HCT116 (cell line): ENCODE measurements around the gene TXNDC11. TPM values are rescaled to one million over a fixed set of nuclear protein-coding genes. Genes with fewer than 3 reads are reported as not detected.

Experiments used
- ATAC-seq: fragments of 200-7000 bp; cut with Tn5 transposase; 2 replicates; pipeline ENCODE4 v1.9.1; 2020; ENCODE audit warnings: mild to moderate bottlenecking, moderate library complexity
- BruUV-seq: library from RNA; stranded (reverse); fragments of 400-500 nt; replicated peaks from 2 replicates; lab custom pipeline; 2021; lab: Mats Ljungman, UMichigan
- CTCF ChIA-PET: fragments of 300-600 bp; sonication (Branson Sonifier 250); formaldehyde crosslinking; loops from one replicate; lab custom pipeline; 2021; ENCODE audit warnings: antibody characterized with exemption; lab: Charles Lee
- POLR2A ChIA-PET: fragments of 300-600, 350-600 bp; sonication (Branson Sonifier 250); formaldehyde crosslinking; loops from one replicate; lab custom pipeline; 2021; ENCODE audit warnings: antibody characterized with exemption; lab: Charles Lee
- RAD21 ChIA-PET, 2 experiments: fragments of 300-600 bp; sonication (Branson Sonifier 250); formaldehyde crosslinking; loops; one replicate each; lab custom pipeline; 2023; ENCODE audit warnings: low total read pairs in 2 of 2; ENCODE audit not compliant: uncharacterized antibody in 2 of 2, unreplicated experiment in 2 of 2, low non-redundant PET in 1 of 2; lab: Charles Lee
- DNase-seq: peaks from one replicate; pipeline ENCODE4 v3.0.0-alpha.2; 2010; ENCODE audit warnings: low read depth, low spot score
- H2AFZ ChIP-seq: fragments of 200-600 bp; shearing (Covaris generic), sonication (generic); 2 replicates; pipeline ENCODE4 v1.6.1; 2017; ENCODE audit warnings: low read depth, mixed run types, mixed read lengths, antibody characterized with exemption, low read length; ENCODE audit not compliant: poor library complexity, severe bottlenecking
- H3K27ac ChIP-seq: 2 replicates; pipeline ENCODE4 v1.5.1; 2012; ENCODE audit warnings: low read depth, low read length
- H3K27me3 ChIP-seq: fragments of 200-600 bp; sonication (generic); 2 replicates; pipeline ENCODE4 v1.6.1; 2016; ENCODE audit warnings: mixed run types, low read length, mixed read lengths; ENCODE audit not compliant: insufficient read depth
- H3K36me3 ChIP-seq, 2 experiments: fragments of 200-500 bp in 1 of 2; fragments of 200-600 bp in 1 of 2; sonication (Bioruptor generic) in 1 of 2; sonication (generic) in 1 of 2; 2 replicates each; pipeline versions ENCODE4 v1.5.1 to v1.6.1; 2014 to 2016; ENCODE audit warnings: low read length in 2 of 2, inconsistent platforms in 1 of 2, mixed read lengths in 1 of 2, mixed run types in 1 of 2; ENCODE audit not compliant: insufficient read depth in 2 of 2, control insufficient read depth in 1 of 2
- H3K4me1 ChIP-seq, 2 experiments: fragments of 200-600 bp in 1 of 2; sonication (generic) in 1 of 2; 2 replicates each; pipeline versions ENCODE4 v1.5.1 to v1.6.1; 2012 to 2017; ENCODE audit warnings: low read length in 2 of 2, inconsistent platforms in 1 of 2, mild to moderate bottlenecking in 1 of 2, mixed read lengths in 1 of 2, mixed run types in 1 of 2, moderate library complexity in 1 of 2; ENCODE audit not compliant: insufficient read depth in 2 of 2, control insufficient read depth in 1 of 2
- H3K4me2 ChIP-seq: fragments of 200-600 bp; sonication (generic); 2 replicates; pipeline ENCODE4 v1.6.1; 2017; ENCODE audit warnings: mixed run types, low read length, mixed read lengths
- H3K4me3 ChIP-seq, 2 experiments: fragments of 200-600 bp in 1 of 2; sonication (generic) in 1 of 2; replicated peaks in 1 of 2; 2 replicates each; pipeline ENCODE4 v1.5.1; 2011 to 2016; ENCODE audit warnings: low read length in 2 of 2, control low read depth in 1 of 2, low read depth in 1 of 2, mild to moderate bottlenecking in 1 of 2, mixed read lengths in 1 of 2, mixed run types in 1 of 2
- H3K79me2 ChIP-seq: fragments of 200-600 bp; sonication (generic); 2 replicates; pipeline ENCODE4 v1.6.1; 2017; ENCODE audit warnings: mild to moderate bottlenecking, mixed run types, low read length, moderate library complexity, mixed read lengths; ENCODE audit not compliant: insufficient read depth
- H3K9ac ChIP-seq: fragments of 200-600 bp; sonication (generic); 2 replicates; pipeline ENCODE4 v1.6.1; 2016; ENCODE audit warnings: low read length, mixed read lengths
- H3K9me2 ChIP-seq: fragments of 200-600 bp; sonication (generic), shearing (Covaris generic); 2 replicates; pipeline ENCODE4 v1.6.1; 2017; ENCODE audit warnings: mixed run types, mild to moderate bottlenecking, moderate library complexity; ENCODE audit not compliant: insufficient read depth
- H3K9me3 ChIP-seq, 2 experiments: fragments of 200-500 bp in 1 of 2; fragments of 200-600 bp in 1 of 2; sonication (Bioruptor generic) in 1 of 2; sonication (generic) in 1 of 2; 2 replicates each; pipeline ENCODE4 v1.6.1; 2014 to 2017; ENCODE audit warnings: low read length in 2 of 2, mixed read lengths in 2 of 2, inconsistent platforms in 1 of 2, low read depth in 1 of 2, mild to moderate bottlenecking in 1 of 2, mixed run types in 1 of 2, moderate library complexity in 1 of 2; ENCODE audit not compliant: control insufficient read depth in 1 of 2, insufficient read depth in 1 of 2
- H4K20me1 ChIP-seq: fragments of 200-600 bp; sonication (generic), shearing (Covaris generic); 2 replicates; pipeline ENCODE4 v1.6.1; 2017; ENCODE audit warnings: mixed run types, mild to moderate bottlenecking, moderate library complexity; ENCODE audit not compliant: insufficient read depth
- EZH2 ChIP-seq: fragments of 200-600 bp; sonication (generic); IDR thresholded peaks from 2 replicates; pipeline ENCODE4 v1.6.1; 2017; ENCODE audit warnings: antibody characterized with exemption, mixed run types
- RAD21 ChIP-seq: IDR thresholded peaks from 2 replicates; pipeline ENCODE4 v1.6.1; 2012; ENCODE audit warnings: low read depth, mild to moderate bottlenecking
- SIN3A ChIP-seq: IDR thresholded peaks from 2 replicates; pipeline ENCODE4 v1.6.1; 2012; ENCODE audit warnings: low read depth
- intact Hi-C: fragments of 100-400 bp; cut with micrococcal nuclease; formaldehyde crosslinking; loops from 2 replicates; pipeline ENCODE4 v1.10.0; 2022
- total RNA-seq: library from RNA; stranded (reverse); gene quantifications from one replicate; pipeline ENCODE4 v1.2.1, GENCODE V29; 2021; ENCODE audit not compliant: unreplicated experiment
- TF ChIP-seq, protein P1 (sequence below): IDR thresholded peaks from 2 replicates; pipeline ENCODE4 v1.6.1; 2012
- TF ChIP-seq, protein P2 (sequence below): IDR thresholded peaks from 2 replicates; pipeline ENCODE4 v1.6.1; 2012; ENCODE audit warnings: low read depth

Gene TXNDC11
- total RNA-seq, 1 experiment from 2014 or later: 26.8 TPM

DNA sequence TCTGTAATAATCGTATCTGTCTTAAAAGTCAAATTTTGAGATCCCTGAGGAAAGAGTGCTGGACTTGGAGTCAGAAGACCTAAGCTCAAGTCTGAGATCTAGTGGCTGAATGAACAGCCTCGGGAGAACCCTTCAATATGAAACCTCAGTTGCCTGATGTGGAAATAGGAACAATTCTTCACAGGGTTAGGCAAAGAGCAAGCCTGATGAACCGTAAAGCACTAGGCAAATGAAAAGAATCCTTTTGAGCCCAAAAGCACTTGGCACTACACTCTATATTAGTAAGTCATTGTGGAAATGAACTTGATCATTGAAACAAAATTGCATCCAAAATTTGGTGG lies 20.2 kb downstream of the TXNDC11 start:
- Histone ChIP-seq H3K9me2 (no peaks in the 10 kb centered on the region), H2AFZ (no peak overlapping the region), H3K27me3 (no peaks in the 10 kb centered on the region), H3K4me3 (no peak overlapping the region), H3K9ac (no peak overlapping the region), H3K36me3 (peaks cover 23 to 35% of the 10 kb centered on the region in 2 experiments; a peak in 3 of 4 replicates), H3K4me1 (no peaks in the 10 kb centered on the region), H3K27ac (no peak overlapping the region), H3K9me3 (no peaks in the 10 kb centered on the region), H3K79me2 (peaks cover 8% of the 10 kb centered on the region; the same call in 1 of the 2 replicates), H4K20me1 (no peaks in the 10 kb centered on the region), H3K4me2 (no peak overlapping the region)
- no TSS peak for BruUV-seq
- ChIA-PET CTCF (interaction anchor here (1.0 kb wide), 1 partner anchor 8 kb away, joined by 3 read pairs; no protein-coding TSS in a partner anchor), POLR2A (interaction anchor here (1.1 kb wide), 1 partner anchor 20 kb away, joined by 3 read pairs; the partner anchor contains the start of gene TXNDC11), RAD21 (no interaction called here)
- ATAC-seq (no peak), DNase-seq (no peak)
- intact Hi-C loops: no loop called here
- no peak for TF ChIP-seq EZH2
- TF ChIP-seq, protein P1, sequence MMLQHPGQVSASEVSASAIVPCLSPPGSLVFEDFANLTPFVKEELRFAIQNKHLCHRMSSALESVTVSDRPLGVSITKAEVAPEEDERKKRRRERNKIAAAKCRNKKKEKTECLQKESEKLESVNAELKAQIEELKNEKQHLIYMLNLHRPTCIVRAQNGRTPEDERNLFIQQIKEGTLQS: no peak

DNA sequence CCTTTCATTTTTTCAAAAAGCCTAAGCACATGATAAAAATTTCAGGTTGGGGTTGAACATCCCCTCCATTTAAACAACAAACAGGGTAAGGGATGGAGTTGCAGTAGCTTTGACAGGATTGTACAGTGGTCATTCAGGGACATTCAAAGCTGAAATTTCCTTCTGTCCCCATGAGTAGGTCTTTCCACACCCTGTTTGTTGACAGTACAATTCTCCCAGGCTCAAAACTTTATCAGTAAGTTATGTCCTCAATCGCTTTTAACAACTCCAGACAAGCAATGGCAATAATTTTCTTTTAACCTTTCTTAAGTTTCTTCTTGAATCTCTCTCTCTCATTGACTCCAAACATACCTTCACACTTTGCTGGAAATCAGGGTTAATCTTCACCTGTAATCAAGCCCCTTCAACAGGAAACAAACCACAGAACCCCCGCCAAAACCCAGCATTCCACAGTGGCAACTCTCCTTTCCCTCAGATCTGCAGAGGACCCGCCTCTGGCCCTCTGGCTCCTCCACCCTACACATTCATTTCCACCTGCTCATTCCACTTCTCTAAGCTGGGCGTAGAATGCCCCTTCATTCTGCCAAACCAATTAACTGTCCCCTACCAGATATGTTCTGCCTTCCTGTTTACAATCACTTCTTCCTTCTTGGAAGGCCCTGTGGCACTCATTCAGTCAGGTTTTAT lies 20.7 kb downstream of the TXNDC11 start:
- ChIA-PET RAD21 (no interaction called here), POLR2A (interaction anchor here (1.1 kb wide), 1 partner anchor 21 kb away, joined by 3 read pairs; the partner anchor contains the start of gene TXNDC11), CTCF (interaction anchor here (1.0 kb wide), 1 partner anchor 8 kb away, joined by 3 read pairs; no protein-coding TSS in a partner anchor)
- Histone ChIP-seq H2AFZ (no peak overlapping the region), H3K4me2 (no peak overlapping the region), H3K9ac (no peak overlapping the region), H3K27me3 (no peaks in the 10 kb centered on the region), H3K79me2 (peaks cover 9% of the 10 kb centered on the region; the same call in 1 of the 2 replicates), H3K9me3 (no peaks in the 10 kb centered on the region), H3K4me3 (no peak overlapping the region), H3K4me1 (no peaks in the 10 kb centered on the region), H3K36me3 (peaks cover 23 to 35% of the 10 kb centered on the region in 2 experiments; a peak in 3 of 4 replicates), H3K27ac (no peak overlapping the region), H4K20me1 (no peaks in the 10 kb centered on the region)
- no peak for DNase-seq
- TF ChIP-seq SIN3A (no peak), RAD21 (no peak)
- TF ChIP-seq, protein P2, sequence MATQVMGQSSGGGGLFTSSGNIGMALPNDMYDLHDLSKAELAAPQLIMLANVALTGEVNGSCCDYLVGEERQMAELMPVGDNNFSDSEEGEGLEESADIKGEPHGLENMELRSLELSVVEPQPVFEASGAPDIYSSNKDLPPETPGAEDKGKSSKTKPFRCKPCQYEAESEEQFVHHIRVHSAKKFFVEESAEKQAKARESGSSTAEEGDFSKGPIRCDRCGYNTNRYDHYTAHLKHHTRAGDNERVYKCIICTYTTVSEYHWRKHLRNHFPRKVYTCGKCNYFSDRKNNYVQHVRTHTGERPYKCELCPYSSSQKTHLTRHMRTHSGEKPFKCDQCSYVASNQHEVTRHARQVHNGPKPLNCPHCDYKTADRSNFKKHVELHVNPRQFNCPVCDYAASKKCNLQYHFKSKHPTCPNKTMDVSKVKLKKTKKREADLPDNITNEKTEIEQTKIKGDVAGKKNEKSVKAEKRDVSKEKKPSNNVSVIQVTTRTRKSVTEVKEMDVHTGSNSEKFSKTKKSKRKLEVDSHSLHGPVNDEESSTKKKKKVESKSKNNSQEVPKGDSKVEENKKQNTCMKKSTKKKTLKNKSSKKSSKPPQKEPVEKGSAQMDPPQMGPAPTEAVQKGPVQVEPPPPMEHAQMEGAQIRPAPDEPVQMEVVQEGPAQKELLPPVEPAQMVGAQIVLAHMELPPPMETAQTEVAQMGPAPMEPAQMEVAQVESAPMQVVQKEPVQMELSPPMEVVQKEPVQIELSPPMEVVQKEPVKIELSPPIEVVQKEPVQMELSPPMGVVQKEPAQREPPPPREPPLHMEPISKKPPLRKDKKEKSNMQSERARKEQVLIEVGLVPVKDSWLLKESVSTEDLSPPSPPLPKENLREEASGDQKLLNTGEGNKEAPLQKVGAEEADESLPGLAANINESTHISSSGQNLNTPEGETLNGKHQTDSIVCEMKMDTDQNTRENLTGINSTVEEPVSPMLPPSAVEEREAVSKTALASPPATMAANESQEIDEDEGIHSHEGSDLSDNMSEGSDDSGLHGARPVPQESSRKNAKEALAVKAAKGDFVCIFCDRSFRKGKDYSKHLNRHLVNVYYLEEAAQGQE: no peak
- TF ChIP-seq, all 23 proteins: peak for 0
- no TSS peak for BruUV-seq
- no peak for ATAC-seq
- H3K9me2 ChIP-seq: no peaks in the 10 kb centered on the region
- intact Hi-C loops: no loop called here
